GM12891 (cell line): Measurements from ENCODE around the gene COL20A1.

Experiments used
- PAX5 ChIP-seq: IDR thresholded peaks from 2 replicates; pipeline ENCODE4 v1.6.1; 2011; ENCODE audit warnings: low read length, moderate library complexity, mild to moderate bottlenecking; ENCODE audit not compliant: insufficient read depth, severe bottlenecking
- POLR2A ChIP-seq: IDR thresholded peaks from 2 replicates; pipeline ENCODE4 v1.6.1; 2011; ENCODE audit warnings: low read depth, low read length, control low read depth
- POLR2AphosphoS5 ChIP-seq: IDR thresholded peaks from 2 replicates; pipeline ENCODE4 v1.6.1; 2011; ENCODE audit warnings: low read depth, low read length, control low read depth
- POU2F2 ChIP-seq: IDR thresholded peaks from 2 replicates; pipeline ENCODE4 v1.6.1; 2011; ENCODE audit warnings: low read depth, mild to moderate bottlenecking, control low read depth, low read length, moderate library complexity
- SPI1 ChIP-seq: IDR thresholded peaks from 2 replicates; pipeline ENCODE4 v1.6.1; 2011; ENCODE audit warnings: low read depth, low read length, control low read depth
- TAF1 ChIP-seq: IDR thresholded peaks from 2 replicates; pipeline ENCODE4 v1.6.1; 2011; ENCODE audit warnings: low read depth, low read length, control low read depth

DNA sequence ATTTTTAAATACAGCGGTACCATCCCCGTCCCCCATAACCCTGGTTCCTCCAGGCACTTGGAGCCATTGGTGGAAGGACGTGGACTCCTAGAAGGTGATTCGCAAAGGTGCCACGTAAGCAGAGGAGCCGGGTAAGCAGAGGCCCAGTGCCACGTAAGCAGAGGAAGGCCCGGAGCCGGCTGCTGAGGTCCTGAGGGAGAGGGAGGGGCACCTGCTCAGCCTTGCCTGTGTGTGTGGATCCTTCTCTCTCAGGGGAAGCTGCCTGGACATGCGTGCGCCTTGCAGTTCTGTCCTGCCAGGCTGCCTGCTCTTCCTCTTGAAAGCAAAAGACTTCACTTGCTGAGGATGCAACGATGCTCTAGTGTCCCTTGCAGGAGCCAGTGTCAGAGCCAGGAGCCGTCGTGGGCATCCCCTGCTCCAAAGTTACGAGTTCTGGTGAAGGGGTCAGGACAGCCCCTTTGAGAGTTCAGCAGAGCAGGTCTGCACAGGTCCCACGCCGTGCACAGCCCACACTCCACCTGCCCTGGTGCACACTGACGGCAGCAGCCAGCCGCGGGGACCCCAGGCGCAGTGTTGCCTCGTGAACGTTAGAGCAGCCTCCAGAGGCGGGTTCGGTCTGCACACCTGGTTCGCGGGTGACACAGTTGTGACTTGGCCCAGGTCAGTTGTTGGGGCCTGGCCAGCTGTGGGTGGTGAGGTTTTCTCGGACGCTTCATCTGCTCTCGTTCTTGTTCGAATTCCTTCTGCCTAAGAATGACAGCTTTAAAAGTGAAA lies 36.9 kb upstream of the COL20A1 start:
- TF ChIP-seq POLR2A (no peak), TAF1 (no peak), SPI1 (no peak), POLR2AphosphoS5 (no peak), PAX5 (no peak), POU2F2 (no peak)
